Calu3 (cell line): ENCODE data around the gene PRR18. TPM values are rescaled to one million over a fixed set of nuclear protein-coding genes. Genes with fewer than 3 reads are reported as not detected.

Source experiments
- BruUV-seq: library from RNA; stranded (reverse); fragments of 400-500 nt; replicated peaks from 2 replicates; lab custom pipeline; 2021; lab: Mats Ljungman, UMichigan
- CTCF ChIA-PET: fragments of 300-600 bp; sonication (Branson Sonifier 250); formaldehyde crosslinking; loops from one replicate; lab custom pipeline; 2022; ENCODE audit warnings: antibody characterized with exemption; lab: Charles Lee
- DNase-seq: peaks from one replicate; pipeline ENCODE4 v3.0.0; 2022
- H3K27ac Mint-ChIP-seq: one replicate; pipeline ENCODE4 v1.8.0; 2022; ENCODE audit warnings: mixed read lengths; ENCODE audit not compliant: unreplicated experiment
- H3K27me3 Mint-ChIP-seq: one replicate; pipeline ENCODE4 v1.8.0; 2022; ENCODE audit warnings: mixed read lengths; ENCODE audit not compliant: unreplicated experiment
- H3K36me3 Mint-ChIP-seq: one replicate; pipeline ENCODE4 v1.8.0; 2022; ENCODE audit warnings: mild to moderate bottlenecking, moderate library complexity, mixed read lengths; ENCODE audit not compliant: insufficient read depth, unreplicated experiment
- H3K4me1 Mint-ChIP-seq: one replicate; pipeline ENCODE4 v1.8.0; 2022; ENCODE audit warnings: mild to moderate bottlenecking, low read depth, mixed read lengths; ENCODE audit not compliant: unreplicated experiment
- H3K4me3 Mint-ChIP-seq: one replicate; pipeline ENCODE4 v1.8.0; 2022; ENCODE audit warnings: mild to moderate bottlenecking, low read depth, moderate library complexity, mixed read lengths; ENCODE audit not compliant: unreplicated experiment
- H3K9me3 Mint-ChIP-seq: one replicate; pipeline ENCODE4 v1.8.0; 2022; ENCODE audit warnings: low read depth, mixed read lengths; ENCODE audit not compliant: unreplicated experiment
- CTCF ChIP-seq: fragments of 200-600 bp; IDR thresholded peaks from one replicate; pipeline ENCODE4 v1.8.0; 2022; ENCODE audit warnings: antibody characterized with exemption; ENCODE audit not compliant: unreplicated experiment
- intact Hi-C: fragments of 100-400 bp; cut with micrococcal nuclease; formaldehyde crosslinking; loops from one replicate; pipeline ENCODE4 v1.10.0; 2022; ENCODE audit not compliant: unreplicated experiment
- total RNA-seq: library from RNA; stranded (reverse); gene quantifications from 2 replicates; pipeline ENCODE4 v1.2.3, GENCODE V29; 2022

The PRR18 gene
- total RNA-seq, 1 experiment from 2014 or later: 0.19 TPM

GRCh38 chr6:166277892-166278578 lies 30.2 kb downstream of the PRR18 start:
- H3K36me3 Mint-ChIP-seq: no peaks in the 10 kb centered on the region
- peaks cover 61% of the 10 kb centered on the region for H3K27me3 Mint-ChIP-seq
- no peak for DNase-seq
- H3K27ac Mint-ChIP-seq: no peak overlapping the region
- no peaks in the 10 kb centered on the region for H3K9me3 Mint-ChIP-seq
- H3K4me3 Mint-ChIP-seq: no peak overlapping the region
- intact Hi-C loops: loop anchor here (2.0 to 10.0 kb wide), 3 partner anchors 109 to 347 kb away; partner anchors contain the start of gene RPS6KA2
- no TSS peak for BruUV-seq
- TF ChIP-seq CTCF: no peak
- CTCF ChIA-PET: no interaction called here
- H3K4me1 Mint-ChIP-seq: peaks cover 10% of the 10 kb centered on the region

- BruUV-seq: no TSS peak
- intact Hi-C loops: loop anchor here (2.0 to 10.0 kb wide), 3 partner anchors 110 to 348 kb away; partner anchors contain the start of gene RPS6KA2
- H3K27me3 Mint-ChIP-seq: peaks cover 51% of the 10 kb centered on the region
- H3K27ac Mint-ChIP-seq: no peak overlapping the region
- H3K4me1 Mint-ChIP-seq: peaks cover 10% of the 10 kb centered on the region
- CTCF ChIA-PET: interaction anchor here (0.7 to 1.1 kb wide), 2 partner anchors 9 to 104 kb away, joined by 3 to 6 read pairs; no protein-coding TSS in a partner anchor
- H3K9me3 Mint-ChIP-seq: no peaks in the 10 kb centered on the region
- TF ChIP-seq CTCF: no peak
- no peak overlapping the region for H3K4me3 Mint-ChIP-seq
- H3K36me3 Mint-ChIP-seq: peaks cover 3% of the 10 kb centered on the region
- no peak for DNase-seq
Measured at GRCh38 chr6:166277018-166277417, 31.2 kb downstream of the PRR18 start.

GRCh38 chr6:166275714-166276166 lies 32.5 kb downstream of the PRR18 start:
- Mint-ChIP-seq H3K4me3 (no peak overlapping the region), H3K4me1 (peaks cover 10% of the 10 kb centered on the region), H3K36me3 (peaks cover 4% of the 10 kb centered on the region), H3K9me3 (no peaks in the 10 kb centered on the region), H3K27me3 (peaks cover 38% of the 10 kb centered on the region), H3K27ac (no peak overlapping the region)
- peak; percentile 89 for DNase-seq
- intact Hi-C loops: loop anchor here (1.0 to 10.0 kb wide), 4 partner anchors 112 to 349 kb away; partner anchors contain the start of gene RPS6KA2
- TF ChIP-seq CTCF: peak; percentile 93
- CTCF ChIA-PET: interaction anchor here (0.8 to 1.3 kb wide), 3 partner anchors 106 to 125 kb away, joined by 5 to 12 read pairs (median 8); no protein-coding TSS in a partner anchor
- no TSS peak for BruUV-seq

- no TSS peak for BruUV-seq
- TF ChIP-seq CTCF: no peak
- DNase-seq: no peak
- H3K4me1 Mint-ChIP-seq: peaks cover 10% of the 10 kb centered on the region
- H3K27ac Mint-ChIP-seq: no peak overlapping the region
- H3K36me3 Mint-ChIP-seq: peaks cover 4% of the 10 kb centered on the region
- no peak overlapping the region for H3K4me3 Mint-ChIP-seq
- intact Hi-C loops: loop anchor here (1.0 to 10.0 kb wide), 3 partner anchors 112 to 350 kb away; partner anchors contain the start of gene RPS6KA2
- H3K27me3 Mint-ChIP-seq: peaks cover 29% of the 10 kb centered on the region
- no peaks in the 10 kb centered on the region for H3K9me3 Mint-ChIP-seq
- CTCF ChIA-PET: no interaction called here
Measured at GRCh38 chr6:166274739-166275370, 33.3 kb downstream of the PRR18 start.
